ENCODE results near the gene NCK2. TPM values are rescaled to one million over a fixed set of nuclear protein-coding genes. Genes with fewer than 3 reads are reported as not detected.
A peak's percentile ranks its signal among the peaks of the same experiment; 100 is the strongest.

The NCK2 gene
- total RNA-seq, 2 donors from 2014 or later = 36.6 to 42.8 TPM

DNA sequence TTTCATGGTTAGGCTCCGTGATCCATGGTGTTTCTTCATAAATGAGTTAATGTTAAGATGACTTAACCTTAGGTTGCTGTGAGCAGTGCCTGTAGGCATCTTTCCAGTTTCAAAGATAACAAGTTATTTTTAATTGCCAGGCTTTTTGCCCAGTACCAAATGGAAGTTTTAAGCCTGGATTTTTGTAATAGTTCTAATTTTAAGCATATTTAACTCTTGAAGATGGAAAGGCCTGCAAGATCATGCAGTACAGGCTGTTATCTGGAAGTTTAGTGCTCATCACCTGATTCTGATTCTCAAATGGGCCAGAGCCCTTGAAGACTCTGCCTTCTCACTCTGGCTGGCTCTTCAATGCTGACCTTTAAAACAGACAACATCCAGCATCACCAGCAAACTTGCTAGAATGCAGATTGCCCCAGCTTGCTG, 141.3 kb downstream of the NCK2 start:
- TF ChIP-seq, protein P1, sequence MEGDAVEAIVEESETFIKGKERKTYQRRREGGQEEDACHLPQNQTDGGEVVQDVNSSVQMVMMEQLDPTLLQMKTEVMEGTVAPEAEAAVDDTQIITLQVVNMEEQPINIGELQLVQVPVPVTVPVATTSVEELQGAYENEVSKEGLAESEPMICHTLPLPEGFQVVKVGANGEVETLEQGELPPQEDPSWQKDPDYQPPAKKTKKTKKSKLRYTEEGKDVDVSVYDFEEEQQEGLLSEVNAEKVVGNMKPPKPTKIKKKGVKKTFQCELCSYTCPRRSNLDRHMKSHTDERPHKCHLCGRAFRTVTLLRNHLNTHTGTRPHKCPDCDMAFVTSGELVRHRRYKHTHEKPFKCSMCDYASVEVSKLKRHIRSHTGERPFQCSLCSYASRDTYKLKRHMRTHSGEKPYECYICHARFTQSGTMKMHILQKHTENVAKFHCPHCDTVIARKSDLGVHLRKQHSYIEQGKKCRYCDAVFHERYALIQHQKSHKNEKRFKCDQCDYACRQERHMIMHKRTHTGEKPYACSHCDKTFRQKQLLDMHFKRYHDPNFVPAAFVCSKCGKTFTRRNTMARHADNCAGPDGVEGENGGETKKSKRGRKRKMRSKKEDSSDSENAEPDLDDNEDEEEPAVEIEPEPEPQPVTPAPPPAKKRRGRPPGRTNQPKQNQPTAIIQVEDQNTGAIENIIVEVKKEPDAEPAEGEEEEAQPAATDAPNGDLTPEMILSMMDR (IDR thresholded peaks at IDR 0.05) = no peak
- TF ChIP-seq POLR2A (IDR thresholded peaks at IDR 0.05) = no peak
- Histone ChIP-seq H3K36me3 (replicated peaks in 1 of 2; ENCODE audit: insufficient read depth in 1 of 2, low read depth in 2 of 2) (no peaks in the 10 kb centered on the region), H3K4me3 (no peak overlapping the region), H3K27ac (peak overlapping the region in 3 of 4 donors; percentile 19 to 47 (median 24)), H3K27me3 (no peaks in the 10 kb centered on the region), H3K9me3 (no peaks in the 10 kb centered on the region), H3K4me1 (peaks cover 47% of the 10 kb centered on the region)
- ATAC-seq = no peak
- 20 to 21% methylated on average over 1 of the region's 1 CpG for WGBS, 2 donors
- intact Hi-C loops (cut with DNase I) = no loop called here
- no peak for DNase-seq

DNA sequence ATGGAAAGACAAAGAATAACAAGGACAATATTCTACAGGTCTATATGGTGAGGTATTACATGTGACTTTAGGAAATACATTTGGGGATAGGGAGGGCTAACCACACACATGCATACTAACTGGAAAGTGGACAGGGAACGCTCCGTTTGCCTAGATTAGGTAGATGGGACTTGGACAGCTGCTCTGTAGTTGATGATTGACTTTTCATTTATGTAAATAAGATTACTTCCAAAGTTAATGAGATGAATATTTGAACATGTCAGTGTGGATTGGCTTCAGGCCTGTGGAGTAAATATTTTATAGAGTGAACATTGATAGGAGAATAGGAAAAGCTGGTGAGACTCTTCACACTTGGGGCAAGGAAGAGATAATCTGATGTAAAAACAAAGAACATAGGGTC, 142.0 kb downstream of the NCK2 start:
- DNase-seq = peak in 1 of 4 donors; percentile 21
- intact Hi-C loops (cut with DNase I) = no loop called here
- 24% methylated on average over 2 of the region's 2 CpGs for WGBS, 2 donors
- TF ChIP-seq, protein P1 (IDR thresholded peaks at IDR 0.05) = no peak
- TF ChIP-seq POLR2A (IDR thresholded peaks at IDR 0.05) = no peak
- peak; percentile 36 for ATAC-seq
- Histone ChIP-seq H3K9me3 (no peaks in the 10 kb centered on the region), H3K36me3 (replicated peaks in 1 of 2; ENCODE audit: insufficient read depth in 1 of 2, low read depth in 2 of 2) (no peaks in the 10 kb centered on the region), H3K27me3 (no peaks in the 10 kb centered on the region), H3K27ac (peak overlapping the region in 3 of 4 donors; percentile 47 to 65 (median 54)), H3K4me1 (peaks cover 47% of the 10 kb centered on the region), H3K4me3 (no peak overlapping the region)

DNA sequence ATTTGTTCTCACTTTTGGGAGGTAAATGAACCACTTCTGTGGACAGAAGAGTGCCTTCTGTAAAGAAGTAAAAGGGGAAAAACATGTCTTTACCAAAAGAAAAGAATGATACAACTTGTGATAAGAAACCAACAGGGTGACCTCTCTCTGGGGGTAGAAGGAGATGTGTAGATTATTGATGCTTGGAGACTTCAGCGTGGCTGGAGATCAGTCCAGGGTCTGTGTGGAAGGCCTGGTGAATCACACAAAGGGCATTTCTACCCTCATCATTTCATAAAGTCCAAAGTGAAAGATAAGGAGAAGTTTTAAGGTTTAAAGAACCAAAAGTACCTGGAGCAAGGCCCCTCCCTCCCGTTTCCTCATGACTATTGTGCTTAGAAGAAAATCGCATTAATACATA, 142.5 kb downstream of the NCK2 start:
- intact Hi-C loops (cut with DNase I) = no loop called here
- ATAC-seq (peak; percentile 22), DNase-seq (no peak)
- Histone ChIP-seq H3K27ac (peak overlapping the region; percentile 14 to 65 (median 50)), H3K27me3 (no peaks in the 10 kb centered on the region), H3K4me3 (no peak overlapping the region), H3K4me1 (peaks cover 47% of the 10 kb centered on the region), H3K9me3 (no peaks in the 10 kb centered on the region), H3K36me3 (replicated peaks in 1 of 2; ENCODE audit: insufficient read depth in 1 of 2, low read depth in 2 of 2) (no peaks in the 10 kb centered on the region)
- 28 to 51% methylated on average over 3 of the region's 3 CpGs for WGBS, 2 donors
- TF ChIP-seq, protein P1 (IDR thresholded peaks at IDR 0.05) = no peak
- no peak for TF ChIP-seq POLR2A (IDR thresholded peaks at IDR 0.05)

DNA sequence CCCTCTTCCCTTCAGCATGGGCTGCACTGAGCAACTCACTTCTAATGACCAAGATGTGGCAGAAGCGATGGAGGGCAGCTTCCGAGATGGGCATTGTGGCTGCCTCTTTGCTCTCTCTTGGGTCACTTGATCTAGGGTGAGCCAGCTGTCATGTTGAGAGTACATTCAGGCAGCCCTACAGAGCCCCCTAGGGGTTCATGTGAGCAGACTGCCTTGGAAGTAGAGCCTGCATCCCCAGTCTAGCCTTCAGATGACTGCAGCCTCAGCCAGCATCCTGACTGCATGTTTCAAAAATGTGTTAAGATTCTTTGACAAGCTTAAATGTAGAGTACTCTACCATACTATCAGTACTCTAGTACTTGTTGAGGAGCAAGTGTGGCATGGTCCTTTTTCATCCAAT, 143.9 kb downstream of the NCK2 start:
- ATAC-seq (no peak), DNase-seq (no peak)
- Histone ChIP-seq H3K27ac (peak overlapping the region in 3 of 4 donors; percentile 47 to 65 (median 54)), H3K9me3 (no peaks in the 10 kb centered on the region), H3K27me3 (no peaks in the 10 kb centered on the region), H3K36me3 (replicated peaks in 1 of 2; ENCODE audit: insufficient read depth in 1 of 2, low read depth in 2 of 2) (peaks cover 0 to 5% of the 10 kb centered on the region in 2 donors), H3K4me1 (peaks cover 47% of the 10 kb centered on the region), H3K4me3 (no peak overlapping the region)
- intact Hi-C loops (cut with DNase I) = no loop called here
- no peak for TF ChIP-seq POLR2A (IDR thresholded peaks at IDR 0.05)
- TF ChIP-seq, protein P1 (IDR thresholded peaks at IDR 0.05) = peak in 2 of 7 experiments; percentile 5 to 11
- 86 to 100% methylated on average over 2 of the region's 2 CpGs for WGBS, 2 donors

DNA sequence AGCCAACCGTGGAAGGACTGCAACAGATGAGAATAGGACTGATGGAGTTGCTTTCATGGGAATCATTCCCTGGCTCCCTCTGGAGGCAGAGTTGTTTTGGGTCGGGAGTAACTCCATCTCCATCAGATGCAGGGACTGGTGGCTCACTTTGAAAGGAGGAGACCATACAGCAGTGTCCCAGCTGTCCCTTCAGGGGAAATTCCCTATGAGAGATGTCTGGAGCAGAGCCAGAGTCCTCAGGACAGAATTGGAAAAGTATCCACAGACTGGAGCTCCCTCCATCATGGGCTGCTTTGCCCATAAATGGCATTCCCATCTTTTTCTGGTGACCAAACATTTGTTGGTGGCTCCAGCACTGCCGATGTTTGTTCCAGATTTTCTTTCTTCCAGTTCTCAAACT, 144.3 kb downstream of the NCK2 start:
- no peak for DNase-seq
- Histone ChIP-seq H3K9me3 (no peaks in the 10 kb centered on the region), H3K27ac (peak overlapping the region in 1 of 4 donors; percentile 47), H3K27me3 (no peaks in the 10 kb centered on the region), H3K4me3 (no peak overlapping the region), H3K36me3 (replicated peaks in 1 of 2; ENCODE audit: insufficient read depth in 1 of 2, low read depth in 2 of 2) (peaks cover 0 to 5% of the 10 kb centered on the region in 2 donors), H3K4me1 (peaks cover 44% of the 10 kb centered on the region)
- TF ChIP-seq, protein P1 (IDR thresholded peaks at IDR 0.05) = no peak
- no peak for TF ChIP-seq POLR2A (IDR thresholded peaks at IDR 0.05)
- intact Hi-C loops (cut with DNase I) = no loop called here
- 79 to 97% methylated on average over 3 of the region's 3 CpGs for WGBS, 2 donors
- ATAC-seq = no peak

Measured in body of pancreas (tissue), 4 donors.